SK-N-SH treated with all-trans-retinoic acid at 6 μM for 48 hours (cell line): Measurements from ENCODE around the gene C19orf81.
"Not testable (repeated sequence)": the region's sequence is repeated elsewhere in the genome, so short reads cannot be mapped to it uniquely, and the experiment has no call there.

ENCODE experiments used
- ATAC-seq: fragments of 200-7000 bp; cut with Tn5 transposase; 3 replicates; pipeline ENCODE4 v1.9.1; 2020; ENCODE audit warnings: mild to moderate bottlenecking, moderate library complexity
- ARNTL ChIP-seq: fragments of 450-650 bp; formaldehyde crosslinking; IDR thresholded peaks from 2 replicates; pipeline ENCODE4 v1.5.0; 2020; ENCODE audit warnings: low read depth, mild to moderate bottlenecking, moderate library complexity, borderline replicate concordance
- BACH2 ChIP-seq: fragments of 250-450 bp; sonication (Bioruptor Pico); IDR thresholded peaks from 2 replicates; pipeline ENCODE4 v1.9.0; 2021; ENCODE audit warnings: mild to moderate bottlenecking, borderline replicate concordance
- ESRRG ChIP-seq: fragments of 250-450 bp; sonication (Bioruptor Pico); IDR thresholded peaks from 2 replicates; pipeline ENCODE4 v1.6.1; 2021; ENCODE audit warnings: mild to moderate bottlenecking
- GLIS3 ChIP-seq: fragments of 250-450 bp; sonication (Bioruptor Pico); IDR thresholded peaks from 2 replicates; pipeline ENCODE4 v1.5.0; 2020; ENCODE audit warnings: mild to moderate bottlenecking, moderate library complexity
- ISL1 ChIP-seq: fragments of 250-450 bp; sonication (Bioruptor Pico); IDR thresholded peaks from 2 replicates; pipeline ENCODE4 v2.1.2; 2022; ENCODE audit warnings: mild to moderate bottlenecking, moderate library complexity
- OSR1 ChIP-seq: fragments of 250-450 bp; sonication (Bioruptor Pico); IDR thresholded peaks from 2 replicates; pipeline ENCODE4 v1.8.0; 2022; ENCODE audit warnings: moderate library complexity, mild to moderate bottlenecking, inconsistent platforms
- PATZ1 ChIP-seq: fragments of 250-450 bp; sonication (Bioruptor Pico); IDR thresholded peaks from 2 replicates; pipeline ENCODE4 v1.8.0; 2020; ENCODE audit warnings: mild to moderate bottlenecking, moderate library complexity, borderline replicate concordance
- PPARA ChIP-seq: fragments of 250-450 bp; sonication (Bioruptor Pico); IDR thresholded peaks from 2 replicates; pipeline ENCODE4 v1.5.0; 2020; ENCODE audit warnings: mild to moderate bottlenecking, borderline replicate concordance
- RARB ChIP-seq: fragments of 250-450 bp; sonication (Bioruptor Pico); IDR thresholded peaks from 2 replicates; pipeline ENCODE4 v1.8.0; 2021; ENCODE audit warnings: mild to moderate bottlenecking, moderate library complexity
- SNAI2 ChIP-seq: fragments of 250-450 bp; sonication (Bioruptor Pico); IDR thresholded peaks from 2 replicates; pipeline ENCODE4 v1.5.0; 2020; ENCODE audit warnings: mild to moderate bottlenecking, moderate library complexity
- TOX ChIP-seq: fragments of 250-450 bp; sonication (Bioruptor Pico); IDR thresholded peaks from 2 replicates; pipeline ENCODE4 v1.8.0; 2021; ENCODE audit warnings: mild to moderate bottlenecking, moderate library complexity, borderline replicate concordance
- ZC3H10 ChIP-seq: fragments of 250-450 bp; sonication (Bioruptor Pico); IDR thresholded peaks from 2 replicates; pipeline ENCODE4 v1.5.1; 2021; ENCODE audit warnings: mild to moderate bottlenecking, moderate library complexity
- ZFP3 ChIP-seq: fragments of 250-450 bp; sonication (Bioruptor Pico); IDR thresholded peaks from 2 replicates; pipeline ENCODE4 v1.5.0; 2020; ENCODE audit warnings: mild to moderate bottlenecking, moderate library complexity
- ZNF565 ChIP-seq: fragments of 450-650 bp; formaldehyde crosslinking; conservative IDR thresholded peaks from 2 replicates; pipeline ENCODE4 v1.5.0; 2020; ENCODE audit warnings: low read depth, mild to moderate bottlenecking, moderate library complexity
- ZNF70 ChIP-seq: fragments of 450-650 bp; formaldehyde crosslinking; IDR thresholded peaks from 2 replicates; pipeline ENCODE4 v1.5.0; 2020; ENCODE audit warnings: mild to moderate bottlenecking, moderate library complexity
- ZNF8 ChIP-seq: fragments of 450-650 bp; formaldehyde crosslinking; IDR thresholded peaks from 2 replicates; pipeline ENCODE4 v1.5.0; 2020; ENCODE audit warnings: mild to moderate bottlenecking, moderate library complexity
- TF ChIP-seq, protein P1 (sequence below): fragments of 250-450 bp; sonication (Bioruptor Pico); IDR thresholded peaks from 2 replicates; pipeline ENCODE4 v1.5.1; 2020; ENCODE audit warnings: low read depth, mild to moderate bottlenecking, moderate library complexity
- TF ChIP-seq, protein P2 (sequence below): fragments of 250-450 bp; sonication (Bioruptor Pico); IDR thresholded peaks from 2 replicates; pipeline ENCODE4 v1.5.0; 2020; ENCODE audit warnings: mild to moderate bottlenecking, moderate library complexity
- TF ChIP-seq, protein P3 (sequence below): fragments of 250-450 bp; sonication (Bioruptor Pico); IDR thresholded peaks from 2 replicates; pipeline ENCODE4 v1.5.1; 2021; ENCODE audit warnings: mild to moderate bottlenecking, moderate library complexity

C19orf81 gene

DNA sequence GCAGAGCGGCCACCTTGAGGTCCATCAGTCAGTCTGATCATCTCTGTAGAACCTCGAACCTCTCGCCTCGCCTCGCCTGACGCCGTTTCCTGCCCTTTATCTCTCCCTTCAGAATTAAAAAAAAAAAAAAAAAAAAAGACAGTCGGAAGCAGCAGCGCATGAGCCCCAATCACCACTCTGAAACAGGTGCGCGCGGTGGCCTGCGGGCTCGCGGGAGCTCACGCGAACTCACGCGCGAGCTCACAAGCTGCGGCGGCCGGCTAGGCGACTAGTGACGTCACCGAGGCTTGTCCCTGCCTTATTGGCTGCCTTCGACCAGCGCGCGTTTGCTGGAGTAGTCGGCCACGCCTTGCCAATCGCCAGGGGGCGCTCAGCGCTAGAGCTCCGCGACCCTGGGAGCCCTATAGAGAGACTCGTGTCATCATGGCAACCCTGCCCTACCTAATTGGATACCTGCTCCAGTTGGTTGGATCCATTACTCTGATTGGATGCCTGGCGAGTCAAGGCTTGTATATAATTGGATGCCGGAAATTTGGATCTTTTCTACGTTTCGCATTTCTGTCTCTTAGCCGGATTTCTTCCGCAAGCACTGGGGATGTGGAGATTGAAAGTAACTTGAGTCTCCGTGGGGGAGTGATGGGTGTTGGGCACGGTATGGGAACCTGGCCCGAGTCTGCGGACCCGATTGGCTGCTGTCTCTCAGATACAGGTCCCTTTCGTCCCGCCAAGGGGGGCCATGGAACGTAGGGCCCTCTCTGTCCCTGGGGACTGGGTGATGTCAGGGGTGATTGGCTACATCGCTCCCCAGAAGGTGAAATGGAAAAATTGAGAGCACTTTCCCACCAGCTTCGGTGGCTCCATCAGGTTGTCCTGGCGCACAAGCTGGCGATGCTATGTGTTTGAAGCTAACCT is 41.1 kb upstream of the C19orf81 start:
- ATAC-seq, result peak; percentile 81
- TF ChIP-seq RARB (CRISPR knock-in tag), result no peak
- 0 out of 2 replicates have a peak, but pooled peaks have one; percentile 47 for TF ChIP-seq SNAI2 (CRISPR knock-in tag)

DNA sequence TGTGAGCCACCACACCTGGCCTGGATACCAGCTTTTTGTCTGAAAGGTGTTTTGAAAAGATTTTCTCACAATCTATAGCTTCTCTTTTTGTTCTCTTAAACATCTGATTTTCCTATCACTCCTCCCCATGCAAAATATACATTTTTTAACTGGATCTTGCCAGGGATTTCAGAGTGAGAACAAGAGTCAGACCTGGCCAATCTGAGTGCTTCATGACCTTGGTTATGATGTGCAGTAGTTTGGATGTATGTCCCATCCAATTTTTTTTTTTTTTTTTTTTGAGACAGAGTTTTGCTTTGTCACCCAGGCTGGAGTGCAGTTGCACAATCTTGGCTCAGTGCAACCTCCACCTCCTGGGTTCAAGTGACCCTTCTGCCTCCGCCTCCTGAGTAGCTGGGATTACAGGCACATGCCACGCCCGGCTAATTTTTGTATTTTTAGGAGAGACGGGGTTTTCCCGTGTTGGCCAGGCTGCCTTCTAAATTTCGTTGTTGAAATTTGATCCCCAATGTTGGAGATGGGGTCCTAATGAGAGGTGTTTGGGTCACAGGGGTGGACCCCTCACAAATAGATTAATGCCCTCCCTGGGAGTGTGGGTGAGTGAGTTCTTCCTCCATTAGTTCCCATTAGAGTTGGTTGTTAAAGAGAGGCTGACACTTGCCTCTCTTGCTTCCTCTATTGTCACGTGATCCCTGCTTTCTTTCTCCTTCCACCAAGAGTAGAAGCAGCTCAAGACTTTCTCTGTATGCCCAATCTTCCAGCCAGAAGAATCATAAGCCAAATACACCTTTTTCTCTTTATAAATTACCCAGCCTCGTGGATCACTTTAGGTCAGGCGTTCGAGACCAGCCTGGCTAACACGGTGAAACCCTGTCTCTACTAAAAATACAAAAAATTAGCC is 36.5 kb upstream of the C19orf81 start:
- not testable (repeated sequence) for ATAC-seq

DNA sequence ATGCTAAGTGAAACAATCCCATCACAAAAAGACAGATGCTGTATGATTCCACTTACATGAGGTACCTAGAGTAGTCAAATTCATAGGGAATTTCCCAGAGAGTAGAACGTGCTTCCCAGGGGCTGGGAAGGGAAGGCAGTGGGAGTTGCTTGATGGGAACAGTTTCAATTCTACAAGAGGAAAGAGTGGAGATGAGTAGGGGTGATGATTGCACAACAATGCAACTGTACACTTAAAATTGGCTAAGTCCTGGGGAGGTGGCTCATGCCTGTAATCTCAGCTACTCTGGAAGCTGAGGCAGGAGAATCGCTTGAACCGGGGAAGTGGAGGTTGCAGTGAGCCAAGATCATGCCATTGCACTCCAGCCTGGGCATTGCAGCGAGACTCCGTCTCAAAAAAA is 30.9 kb upstream of the C19orf81 start:
- not testable (repeated sequence) for ATAC-seq

DNA sequence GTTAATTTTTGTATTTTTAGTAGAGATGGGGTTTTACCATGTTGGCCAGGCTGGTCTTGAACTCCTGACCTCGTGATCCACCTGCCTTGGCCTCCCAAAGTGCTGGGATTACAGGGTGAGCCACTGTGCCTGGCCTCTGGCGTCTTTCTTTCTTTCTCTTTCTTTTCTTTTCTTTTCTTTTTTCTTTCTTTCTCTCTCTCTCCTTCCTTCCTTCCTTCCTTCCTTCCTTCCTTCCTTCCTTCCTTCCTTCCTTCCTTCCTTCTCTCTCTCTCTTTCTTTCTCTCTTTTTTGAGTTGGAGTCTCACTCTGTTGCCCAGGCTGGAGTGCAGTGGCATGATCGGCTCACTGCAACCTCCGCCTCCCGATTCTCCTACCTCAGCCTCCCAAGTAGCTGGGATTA is 30.1 kb upstream of the C19orf81 start:
- ATAC-seq, result not testable (repeated sequence)

DNA sequence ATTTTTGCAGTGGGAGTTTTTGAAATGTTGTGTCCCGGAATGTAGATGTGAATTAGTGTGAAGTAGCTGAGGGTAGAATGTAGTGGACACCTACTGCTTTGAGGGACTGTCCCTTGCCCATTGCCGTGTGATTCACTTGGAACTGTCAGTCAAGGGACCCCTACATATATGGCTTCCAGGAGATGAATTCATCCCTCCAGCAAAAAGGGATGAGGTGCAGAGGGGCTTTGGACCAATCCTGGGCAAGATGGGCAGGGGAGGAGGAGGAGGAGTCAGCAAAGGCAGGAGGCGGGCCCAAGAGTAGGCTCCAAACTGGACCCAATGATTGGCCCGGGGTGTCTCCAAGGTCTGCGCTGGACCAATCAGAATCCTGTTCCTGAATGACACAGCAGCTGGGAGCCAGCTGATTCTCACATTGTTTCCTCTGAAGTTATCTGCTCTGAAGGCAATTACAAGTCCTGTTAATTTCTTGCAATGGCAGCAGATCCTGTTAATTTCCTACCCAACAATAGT is 28.8 kb upstream of the C19orf81 start:
- peak; percentile 78 for ATAC-seq

DNA sequence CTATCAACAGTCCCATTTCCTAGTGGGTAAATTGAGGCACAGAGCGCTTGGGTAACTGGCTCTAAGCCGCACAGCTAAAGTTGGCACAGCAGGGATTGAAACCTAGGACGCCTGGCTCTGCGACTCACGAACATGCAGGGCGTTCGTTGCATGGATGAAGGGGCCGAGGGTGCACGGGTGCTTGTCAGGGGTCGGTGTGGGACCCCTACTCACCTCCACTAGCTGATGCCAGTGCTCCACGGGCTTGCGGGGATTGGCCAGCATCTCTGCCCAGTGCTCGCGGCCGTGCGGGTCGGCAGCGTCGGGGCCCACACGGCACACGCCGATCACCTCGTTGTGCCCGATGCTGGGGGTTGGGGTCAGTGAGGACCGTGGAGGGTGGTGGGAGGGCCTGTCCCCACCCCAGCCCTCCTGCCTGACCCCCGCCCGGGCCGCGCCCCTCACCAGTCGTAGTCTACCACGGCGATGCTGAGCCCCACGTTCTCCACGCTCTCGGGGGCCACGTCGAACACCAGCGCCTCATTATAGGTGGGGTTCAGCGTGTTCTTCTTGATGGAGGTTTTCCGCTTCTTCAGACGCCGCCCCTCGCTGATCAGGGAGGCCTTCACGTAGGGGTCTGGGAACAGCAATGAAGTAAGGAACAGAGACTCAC is 24.2 kb upstream of the C19orf81 start:
- ATAC-seq, result no peak
- TF ChIP-seq ZNF70 (CRISPR knock-in tag) (no peak), OSR1 (no peak), ARNTL (CRISPR knock-in tag) (no peak), PPARA (no peak), PATZ1 (CRISPR knock-in tag) (no peak), ZNF8 (CRISPR knock-in tag) (no peak), ESRRG (no peak), ZFP3 (CRISPR knock-in tag) (no peak)

GRCh38 chr19:50626011-50626410 is 23.2 kb upstream of the C19orf81 start:
- no peak for ATAC-seq
- TF ChIP-seq, protein P1, sequence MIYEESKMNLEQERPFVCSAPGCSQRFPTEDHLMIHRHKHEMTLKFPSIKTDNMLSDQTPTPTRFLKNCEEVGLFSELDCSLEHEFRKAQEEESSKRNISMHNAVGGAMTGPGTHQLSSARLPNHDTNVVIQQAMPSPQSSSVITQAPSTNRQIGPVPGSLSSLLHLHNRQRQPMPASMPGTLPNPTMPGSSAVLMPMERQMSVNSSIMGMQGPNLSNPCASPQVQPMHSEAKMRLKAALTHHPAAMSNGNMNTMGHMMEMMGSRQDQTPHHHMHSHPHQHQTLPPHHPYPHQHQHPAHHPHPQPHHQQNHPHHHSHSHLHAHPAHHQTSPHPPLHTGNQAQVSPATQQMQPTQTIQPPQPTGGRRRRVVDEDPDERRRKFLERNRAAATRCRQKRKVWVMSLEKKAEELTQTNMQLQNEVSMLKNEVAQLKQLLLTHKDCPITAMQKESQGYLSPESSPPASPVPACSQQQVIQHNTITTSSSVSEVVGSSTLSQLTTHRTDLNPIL, result no peak
- TF ChIP-seq ZFP3 (CRISPR knock-in tag) (no peak), ZNF565 (no peak), PPARA (no peak), TOX (CRISPR knock-in tag) (no peak), BACH2 (CRISPR knock-in tag) (no peak), ZC3H10 (CRISPR knock-in tag) (no peak), PATZ1 (CRISPR knock-in tag) (no peak), ZNF8 (CRISPR knock-in tag) (no peak), GLIS3 (CRISPR knock-in tag) (no peak), ISL1 (CRISPR knock-in tag) (no peak), ESRRG (no peak)
- TF ChIP-seq, protein P2, sequence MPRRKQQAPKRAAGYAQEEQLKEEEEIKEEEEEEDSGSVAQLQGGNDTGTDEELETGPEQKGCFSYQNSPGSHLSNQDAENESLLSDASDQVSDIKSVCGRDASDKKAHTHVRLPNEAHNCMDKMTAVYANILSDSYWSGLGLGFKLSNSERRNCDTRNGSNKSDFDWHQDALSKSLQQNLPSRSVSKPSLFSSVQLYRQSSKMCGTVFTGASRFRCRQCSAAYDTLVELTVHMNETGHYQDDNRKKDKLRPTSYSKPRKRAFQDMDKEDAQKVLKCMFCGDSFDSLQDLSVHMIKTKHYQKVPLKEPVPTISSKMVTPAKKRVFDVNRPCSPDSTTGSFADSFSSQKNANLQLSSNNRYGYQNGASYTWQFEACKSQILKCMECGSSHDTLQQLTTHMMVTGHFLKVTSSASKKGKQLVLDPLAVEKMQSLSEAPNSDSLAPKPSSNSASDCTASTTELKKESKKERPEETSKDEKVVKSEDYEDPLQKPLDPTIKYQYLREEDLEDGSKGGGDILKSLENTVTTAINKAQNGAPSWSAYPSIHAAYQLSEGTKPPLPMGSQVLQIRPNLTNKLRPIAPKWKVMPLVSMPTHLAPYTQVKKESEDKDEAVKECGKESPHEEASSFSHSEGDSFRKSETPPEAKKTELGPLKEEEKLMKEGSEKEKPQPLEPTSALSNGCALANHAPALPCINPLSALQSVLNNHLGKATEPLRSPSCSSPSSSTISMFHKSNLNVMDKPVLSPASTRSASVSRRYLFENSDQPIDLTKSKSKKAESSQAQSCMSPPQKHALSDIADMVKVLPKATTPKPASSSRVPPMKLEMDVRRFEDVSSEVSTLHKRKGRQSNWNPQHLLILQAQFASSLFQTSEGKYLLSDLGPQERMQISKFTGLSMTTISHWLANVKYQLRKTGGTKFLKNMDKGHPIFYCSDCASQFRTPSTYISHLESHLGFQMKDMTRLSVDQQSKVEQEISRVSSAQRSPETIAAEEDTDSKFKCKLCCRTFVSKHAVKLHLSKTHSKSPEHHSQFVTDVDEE (CRISPR knock-in tag), result no peak
- TF ChIP-seq, protein P3, sequence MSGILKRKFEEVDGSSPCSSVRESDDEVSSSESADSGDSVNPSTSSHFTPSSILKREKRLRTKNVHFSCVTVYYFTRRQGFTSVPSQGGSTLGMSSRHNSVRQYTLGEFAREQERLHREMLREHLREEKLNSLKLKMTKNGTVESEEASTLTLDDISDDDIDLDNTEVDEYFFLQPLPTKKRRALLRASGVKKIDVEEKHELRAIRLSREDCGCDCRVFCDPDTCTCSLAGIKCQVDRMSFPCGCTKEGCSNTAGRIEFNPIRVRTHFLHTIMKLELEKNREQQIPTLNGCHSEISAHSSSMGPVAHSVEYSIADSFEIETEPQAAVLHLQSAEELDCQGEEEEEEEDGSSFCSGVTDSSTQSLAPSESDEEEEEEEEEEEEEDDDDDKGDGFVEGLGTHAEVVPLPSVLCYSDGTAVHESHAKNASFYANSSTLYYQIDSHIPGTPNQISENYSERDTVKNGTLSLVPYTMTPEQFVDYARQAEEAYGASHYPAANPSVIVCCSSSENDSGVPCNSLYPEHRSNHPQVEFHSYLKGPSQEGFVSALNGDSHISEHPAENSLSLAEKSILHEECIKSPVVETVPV (CRISPR knock-in tag), result no peak
